HepG2 (cell line): ENCODE results near the gene RASD1. TPM values are rescaled to one million over a fixed set of nuclear protein-coding genes. Genes with fewer than 3 reads are reported as not detected.

Source experiments
- CEBPZ ChIP-seq: IDR thresholded peaks from 2 replicates; pipeline ENCODE4 v1.6.1; 2012; ENCODE audit warnings: low read length, improper control_type of control experiment
- MIER2 ChIP-seq: IDR thresholded peaks from 2 replicates; pipeline ENCODE4 v1.6.1; 2016; ENCODE audit warnings: missing biosample characterization, missing genetic modification reagents
- NFKBIZ ChIP-seq: IDR thresholded peaks from 2 replicates; pipeline ENCODE4 v1.6.1; 2018; ENCODE audit warnings: missing genetic modification reagents, missing compliant biosample characterization
- NKX3-1 ChIP-seq: sonication (generic); formaldehyde crosslinking; IDR thresholded peaks from 2 replicates; pipeline ENCODE4 v1.5.0; 2020; ENCODE audit warnings: missing genetic modification reagents
- NRL ChIP-seq: sonication (generic); formaldehyde crosslinking; IDR thresholded peaks from 2 replicates; pipeline ENCODE4 v1.5.0; 2020; ENCODE audit warnings: missing genetic modification reagents, mild to moderate bottlenecking, moderate library complexity, borderline replicate concordance
- PHF21A ChIP-seq: sonication (generic); formaldehyde crosslinking; IDR thresholded peaks from 2 replicates; pipeline ENCODE4 v1.5.0; 2020; ENCODE audit warnings: mild to moderate bottlenecking, missing genetic modification reagents
- STAT5B ChIP-seq: sonication (generic); formaldehyde crosslinking; IDR thresholded peaks from 2 replicates; pipeline ENCODE4 v1.4.0; 2020; ENCODE audit warnings: missing genetic modification reagents
- TEAD3 ChIP-seq: optimal IDR thresholded peaks from 2 replicates; pipeline ENCODE3; 2016; ENCODE audit warnings: borderline replicate concordance
- TFAP4 ChIP-seq: sonication (generic); IDR thresholded peaks from 2 replicates; pipeline ENCODE4 v1.6.1; 2016; ENCODE audit warnings: low read depth, borderline replicate concordance
- TMF1 ChIP-seq: sonication (generic); formaldehyde crosslinking; IDR thresholded peaks from 2 replicates; pipeline ENCODE4 v1.8.1; 2022; ENCODE audit warnings: low read depth, missing genetic modification reagents
- ZBTB40 ChIP-seq, 2 experiments: fragments of 450-650 bp in 1 of 2; sonication (generic) in 1 of 2; formaldehyde crosslinking in 1 of 2; IDR thresholded peaks; 2 replicates each; pipeline versions ENCODE4 v1.6.1 to v1.8.0; 2016 to 2022; ENCODE audit warnings: antibody characterized with exemption in 1 of 2, mild to moderate bottlenecking in 1 of 2, missing genetic modification reagents in 1 of 2
- ZNF343 ChIP-seq: sonication (generic); formaldehyde crosslinking; IDR thresholded peaks from 2 replicates; pipeline ENCODE4 v1.4.0; 2020; ENCODE audit warnings: mild to moderate bottlenecking, missing genetic modification reagents
- ZNF670 ChIP-seq: sonication (generic); formaldehyde crosslinking; IDR thresholded peaks from 2 replicates; pipeline ENCODE4 v1.8.0; 2022; ENCODE audit warnings: mild to moderate bottlenecking, missing genetic modification reagents, borderline replicate concordance
- ZNF768 ChIP-seq: sonication (generic); formaldehyde crosslinking; IDR thresholded peaks from 2 replicates; pipeline ENCODE4 v1.4.0; 2020; ENCODE audit warnings: missing genetic modification reagents
- polyA plus RNA-seq, 8 experiments: library from polyadenylated mRNA; depleted of rRNA in 3 of 8; stranded (reverse) in 7 of 8; unstranded in 1 of 8; fragments of >200 nt; fragmentation: Illumina TruSeq in 4 of 8; extraction: Trizol in 4 of 8; gene quantifications; 2 replicates each; pipeline versions ENCODE4 v1.2.1 to v1.2.3, GENCODE V29; 2011 to 2016; ENCODE audit warnings: low read depth in 4 of 8, missing spikeins in 1 of 8, mixed read lengths in 1 of 8; ENCODE audit not compliant: insufficient read depth in 1 of 8
- total RNA-seq, 5 experiments: library from RNA; depleted of rRNA; stranded (reverse); fragments of >200 nt; fragmentation: Illumina TruSeq; extraction: Trizol; gene quantifications; 2 replicates each; pipeline ENCODE4 v1.2.3, GENCODE V29; 2016; ENCODE audit warnings: low read depth in 1 of 5
- TF ChIP-seq, protein P1 (sequence below): sonication (generic); formaldehyde crosslinking; IDR thresholded peaks from 2 replicates; pipeline ENCODE4 v1.5.0; 2020; ENCODE audit warnings: missing genetic modification reagents, mild to moderate bottlenecking, borderline replicate concordance

The RASD1 gene
- total and polyA plus RNA-seq, 2 of the 13 experiments (the other 11 are each of a cell fraction or from before 2014, with no cell fraction given) = 1.6 to 4.2 TPM

DNA sequence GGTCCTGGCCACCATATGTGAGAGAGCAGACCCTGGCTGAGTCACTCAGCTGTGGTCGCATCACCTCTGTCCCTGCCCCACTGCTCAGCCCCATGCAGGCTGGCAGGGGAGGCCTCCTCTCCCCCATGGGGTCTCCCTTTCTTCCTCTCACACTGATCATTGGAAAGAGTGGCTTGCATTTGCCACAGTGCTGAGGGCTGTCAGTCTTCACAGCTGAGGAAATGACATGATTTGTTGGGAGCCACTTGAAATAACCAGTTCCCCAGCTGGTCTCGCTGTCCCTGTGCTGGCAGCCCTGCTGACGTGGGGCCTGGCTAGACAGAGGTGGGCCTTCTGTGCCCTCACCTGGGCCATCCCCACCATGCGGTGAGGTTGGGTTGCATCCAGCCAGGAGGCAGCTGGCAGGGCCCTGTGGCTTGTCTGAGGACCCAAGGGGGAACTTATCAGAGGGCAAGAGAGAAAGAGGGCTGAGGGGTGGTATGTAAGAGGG is 49.5 kb downstream of the RASD1 start (continued):
- no peak for TF ChIP-seq ZNF343 (CRISPR knock-in tag)
- TF ChIP-seq, protein P1, sequence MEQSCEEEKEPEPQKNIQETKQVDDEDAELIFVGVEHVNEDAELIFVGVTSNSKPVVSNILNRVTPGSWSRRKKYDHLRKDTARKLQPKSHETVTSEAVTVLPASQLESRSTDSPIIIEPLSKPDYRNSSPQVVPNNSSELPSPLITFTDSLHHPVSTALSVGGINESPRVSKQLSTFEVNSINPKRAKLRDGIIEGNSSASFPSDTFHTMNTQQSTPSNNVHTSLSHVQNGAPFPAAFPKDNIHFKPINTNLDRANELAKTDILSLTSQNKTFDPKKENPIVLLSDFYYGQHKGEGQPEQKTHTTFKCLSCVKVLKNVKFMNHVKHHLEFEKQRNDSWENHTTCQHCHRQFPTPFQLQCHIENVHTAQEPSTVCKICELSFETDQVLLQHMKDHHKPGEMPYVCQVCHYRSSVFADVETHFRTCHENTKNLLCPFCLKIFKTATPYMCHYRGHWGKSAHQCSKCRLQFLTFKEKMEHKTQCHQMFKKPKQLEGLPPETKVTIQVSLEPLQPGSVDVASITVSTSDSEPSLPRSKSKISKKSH (CRISPR knock-in tag) = peak; percentile 63
- 0 out of 2 replicates have a peak, but pooled peaks have one; percentile 11 for TF ChIP-seq ZNF768 (CRISPR knock-in tag)
- peak; percentile 42; the same call in 1 of the 2 replicates for TF ChIP-seq NRL (CRISPR knock-in tag)
- 0 out of 2 replicates have a peak, but pooled peaks have one; percentile 35 for TF ChIP-seq ZNF670 (CRISPR knock-in tag)
- no peak for TF ChIP-seq ZBTB40 (IDR thresholded peaks at IDR 0.05)
- TF ChIP-seq ZBTB40 (CRISPR knock-in tag; IDR thresholded peaks at IDR 0.05) = 0 out of 2 replicates have a peak, but pooled peaks have one; percentile 26
- no peak for TF ChIP-seq TEAD3 (CRISPR knock-in tag)
- no peak for TF ChIP-seq PHF21A (CRISPR knock-in tag)
- TF ChIP-seq TFAP4 = peak; percentile 14; the same call in 1 of the 2 replicates
- TF ChIP-seq CEBPZ = no peak
- TF ChIP-seq TMF1 (CRISPR knock-in tag) = 0 out of 2 replicates have a peak, but pooled peaks have one; percentile 6
- TF ChIP-seq NKX3-1 (CRISPR knock-in tag) = no peak
- no peak for TF ChIP-seq NFKBIZ (CRISPR knock-in tag)
- TF ChIP-seq MIER2 (CRISPR knock-in tag) = no peak
- no peak for TF ChIP-seq STAT5B (CRISPR knock-in tag)
